ENCODE measurements around the gene ZMIZ2.

Gene ZMIZ2

GRCh38 chr7:44814919-44815318 is 66.3 kb downstream of the ZMIZ2 start:
- ChIA-PET CTCF (no interaction called here), POLR2A (no interaction called here)
- peaks cover 9% of the 10 kb centered on the region for H3K4me1 ChIP-seq (ENCODE audit: control insufficient read depth, insufficient read depth, low read length)
- no peak overlapping the region for H3K27ac ChIP-seq (ENCODE audit: extremely low read depth, low read depth, low read length)
- H3K36me3 ChIP-seq (ENCODE audit: control insufficient read depth in 2 of 2, insufficient read depth in 1 of 2, low read length in 2 of 2) = no peaks in the 10 kb centered on the region
- TF ChIP-seq, protein P1, sequence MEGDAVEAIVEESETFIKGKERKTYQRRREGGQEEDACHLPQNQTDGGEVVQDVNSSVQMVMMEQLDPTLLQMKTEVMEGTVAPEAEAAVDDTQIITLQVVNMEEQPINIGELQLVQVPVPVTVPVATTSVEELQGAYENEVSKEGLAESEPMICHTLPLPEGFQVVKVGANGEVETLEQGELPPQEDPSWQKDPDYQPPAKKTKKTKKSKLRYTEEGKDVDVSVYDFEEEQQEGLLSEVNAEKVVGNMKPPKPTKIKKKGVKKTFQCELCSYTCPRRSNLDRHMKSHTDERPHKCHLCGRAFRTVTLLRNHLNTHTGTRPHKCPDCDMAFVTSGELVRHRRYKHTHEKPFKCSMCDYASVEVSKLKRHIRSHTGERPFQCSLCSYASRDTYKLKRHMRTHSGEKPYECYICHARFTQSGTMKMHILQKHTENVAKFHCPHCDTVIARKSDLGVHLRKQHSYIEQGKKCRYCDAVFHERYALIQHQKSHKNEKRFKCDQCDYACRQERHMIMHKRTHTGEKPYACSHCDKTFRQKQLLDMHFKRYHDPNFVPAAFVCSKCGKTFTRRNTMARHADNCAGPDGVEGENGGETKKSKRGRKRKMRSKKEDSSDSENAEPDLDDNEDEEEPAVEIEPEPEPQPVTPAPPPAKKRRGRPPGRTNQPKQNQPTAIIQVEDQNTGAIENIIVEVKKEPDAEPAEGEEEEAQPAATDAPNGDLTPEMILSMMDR (tag by site-specific recombination; IDR thresholded peaks at IDR 0.05) = 0 out of 2 replicates have a peak, but pooled peaks have one; percentile 11
- TF ChIP-seq ZNF624 (tag by site-specific recombination; IDR thresholded peaks at IDR 0.05) = no peak
- H3K9me3 ChIP-seq (ENCODE audit: control insufficient read depth, insufficient read depth, low read depth, low read length) = no peaks in the 10 kb centered on the region
- H3K4me3 ChIP-seq (ENCODE audit: low read depth, low read length) = no peak overlapping the region

- ChIA-PET POLR2A (interaction anchor here (0.6 to 1.8 kb wide), 6 partner anchors 15 to 209 kb away, joined by 3 to 13 read pairs (median 4); no protein-coding TSS in a partner anchor), CTCF (no interaction called here)
- no peaks in the 10 kb centered on the region for H3K9me3 ChIP-seq (ENCODE audit: control insufficient read depth, insufficient read depth, low read depth, low read length)
- no peaks in the 10 kb centered on the region for H3K36me3 ChIP-seq (ENCODE audit: control insufficient read depth in 2 of 2, insufficient read depth in 1 of 2, low read length in 2 of 2)
- peaks cover 6% of the 10 kb centered on the region; the same call in 1 of the 2 replicates for H3K4me1 ChIP-seq (ENCODE audit: control insufficient read depth, insufficient read depth, low read length)
- no peak for TF ChIP-seq ZNF324 (tag by site-specific recombination; IDR thresholded peaks at IDR 0.05)
- TF ChIP-seq FEZF1 (tag by site-specific recombination; IDR thresholded peaks at IDR 0.05) = no peak
- TF ChIP-seq GLIS1 (tag by site-specific recombination; IDR thresholded peaks at IDR 0.05) = peak; percentile 64
- 0 out of 2 replicates have a peak, but pooled peaks have one; percentile 25 for TF ChIP-seq BCL11B (tag by site-specific recombination; IDR thresholded peaks at IDR 0.05; ENCODE audit: low read depth)
- no peak for TF ChIP-seq ZFP41 (tag by site-specific recombination; IDR thresholded peaks at IDR 0.05; ENCODE audit: borderline replicate concordance)
- TF ChIP-seq, protein P2, sequence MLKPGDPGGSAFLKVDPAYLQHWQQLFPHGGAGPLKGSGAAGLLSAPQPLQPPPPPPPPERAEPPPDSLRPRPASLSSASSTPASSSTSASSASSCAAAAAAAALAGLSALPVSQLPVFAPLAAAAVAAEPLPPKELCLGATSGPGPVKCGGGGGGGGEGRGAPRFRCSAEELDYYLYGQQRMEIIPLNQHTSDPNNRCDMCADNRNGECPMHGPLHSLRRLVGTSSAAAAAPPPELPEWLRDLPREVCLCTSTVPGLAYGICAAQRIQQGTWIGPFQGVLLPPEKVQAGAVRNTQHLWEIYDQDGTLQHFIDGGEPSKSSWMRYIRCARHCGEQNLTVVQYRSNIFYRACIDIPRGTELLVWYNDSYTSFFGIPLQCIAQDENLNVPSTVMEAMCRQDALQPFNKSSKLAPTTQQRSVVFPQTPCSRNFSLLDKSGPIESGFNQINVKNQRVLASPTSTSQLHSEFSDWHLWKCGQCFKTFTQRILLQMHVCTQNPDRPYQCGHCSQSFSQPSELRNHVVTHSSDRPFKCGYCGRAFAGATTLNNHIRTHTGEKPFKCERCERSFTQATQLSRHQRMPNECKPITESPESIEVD (tag by site-specific recombination; IDR thresholded peaks at IDR 0.05) = peak; percentile 74
- no peak for TF ChIP-seq ZNF776 (tag by site-specific recombination; IDR thresholded peaks at IDR 0.05; ENCODE audit: borderline replicate concordance)
- no peak for TF ChIP-seq ZNF416 (tag by site-specific recombination; IDR thresholded peaks at IDR 0.05)
- no peak for TF ChIP-seq ZNF174 (tag by site-specific recombination; IDR thresholded peaks at IDR 0.05)
- TF ChIP-seq ZBTB11 (tag by site-specific recombination; conservative IDR thresholded peaks at IDR 0.05; ENCODE audit: low read depth) = no peak
- TF ChIP-seq, protein P3, sequence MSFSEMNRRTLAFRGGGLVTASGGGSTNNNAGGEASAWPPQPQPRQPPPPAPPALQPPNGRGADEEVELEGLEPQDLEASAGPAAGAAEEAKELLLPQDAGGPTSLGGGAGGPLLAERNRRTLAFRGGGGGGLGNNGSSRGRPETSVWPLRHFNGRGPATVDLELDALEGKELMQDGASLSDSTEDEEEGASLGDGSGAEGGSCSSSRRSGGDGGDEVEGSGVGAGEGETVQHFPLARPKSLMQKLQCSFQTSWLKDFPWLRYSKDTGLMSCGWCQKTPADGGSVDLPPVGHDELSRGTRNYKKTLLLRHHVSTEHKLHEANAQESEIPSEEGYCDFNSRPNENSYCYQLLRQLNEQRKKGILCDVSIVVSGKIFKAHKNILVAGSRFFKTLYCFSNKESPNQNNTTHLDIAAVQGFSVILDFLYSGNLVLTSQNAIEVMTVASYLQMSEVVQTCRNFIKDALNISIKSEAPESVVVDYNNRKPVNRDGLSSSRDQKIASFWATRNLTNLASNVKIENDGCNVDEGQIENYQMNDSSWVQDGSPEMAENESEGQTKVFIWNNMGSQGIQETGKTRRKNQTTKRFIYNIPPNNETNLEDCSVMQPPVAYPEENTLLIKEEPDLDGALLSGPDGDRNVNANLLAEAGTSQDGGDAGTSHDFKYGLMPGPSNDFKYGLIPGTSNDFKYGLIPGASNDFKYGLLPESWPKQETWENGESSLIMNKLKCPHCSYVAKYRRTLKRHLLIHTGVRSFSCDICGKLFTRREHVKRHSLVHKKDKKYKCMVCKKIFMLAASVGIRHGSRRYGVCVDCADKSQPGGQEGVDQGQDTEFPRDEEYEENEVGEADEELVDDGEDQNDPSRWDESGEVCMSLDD (tag by site-specific recombination; IDR thresholded peaks at IDR 0.05) = no peak
- TF ChIP-seq ZEB2 (tag by site-specific recombination; IDR thresholded peaks at IDR 0.05) = 0 out of 2 replicates have a peak, but pooled peaks have one; percentile 14
- no peak for TF ChIP-seq OSR2 (tag by site-specific recombination; IDR thresholded peaks at IDR 0.05)
- TF ChIP-seq ZNF350 (tag by site-specific recombination; IDR thresholded peaks at IDR 0.05) = no peak
- 0 out of 2 replicates have a peak, but pooled peaks have one; percentile 37 for TF ChIP-seq GFI1B (tag by site-specific recombination; IDR thresholded peaks at IDR 0.05)
- no peak overlapping the region for H3K4me3 ChIP-seq (ENCODE audit: low read depth, low read length)
- H3K27ac ChIP-seq (ENCODE audit: extremely low read depth, low read depth, low read length) = no peak overlapping the region
Measured at GRCh38 chr7:44819292-44819691, 70.6 kb downstream of the ZMIZ2 start.
